Keratinocyte (primary cell): Measurements from ENCODE around the gene EMX2.

ENCODE experiments used
- EZH2 ChIP-seq: IDR thresholded peaks from one replicate; pipeline ENCODE4 v1.6.1; 2012; ENCODE audit warnings: inconsistent platforms, mild to moderate bottlenecking, low read length, moderate library complexity
- TF ChIP-seq, protein P1 (sequence below), 3 experiments: IDR thresholded peaks in 1 of 3; conservative IDR thresholded peaks in 1 of 3; optimal IDR thresholded peaks in 1 of 3; 2 replicates in 2 of 3; 3 replicates in 1 of 3; pipeline versions ENCODE3 to v1.5.1; 2011; ENCODE audit warnings: low read length in 3 of 3, mild to moderate bottlenecking in 3 of 3, moderate library complexity in 2 of 3, control low read depth in 1 of 3, inconsistent platforms in 1 of 3; ENCODE audit not compliant: insufficient read depth in 2 of 3; ENCODE audit errors: extremely low read depth in 1 of 3

DNA sequence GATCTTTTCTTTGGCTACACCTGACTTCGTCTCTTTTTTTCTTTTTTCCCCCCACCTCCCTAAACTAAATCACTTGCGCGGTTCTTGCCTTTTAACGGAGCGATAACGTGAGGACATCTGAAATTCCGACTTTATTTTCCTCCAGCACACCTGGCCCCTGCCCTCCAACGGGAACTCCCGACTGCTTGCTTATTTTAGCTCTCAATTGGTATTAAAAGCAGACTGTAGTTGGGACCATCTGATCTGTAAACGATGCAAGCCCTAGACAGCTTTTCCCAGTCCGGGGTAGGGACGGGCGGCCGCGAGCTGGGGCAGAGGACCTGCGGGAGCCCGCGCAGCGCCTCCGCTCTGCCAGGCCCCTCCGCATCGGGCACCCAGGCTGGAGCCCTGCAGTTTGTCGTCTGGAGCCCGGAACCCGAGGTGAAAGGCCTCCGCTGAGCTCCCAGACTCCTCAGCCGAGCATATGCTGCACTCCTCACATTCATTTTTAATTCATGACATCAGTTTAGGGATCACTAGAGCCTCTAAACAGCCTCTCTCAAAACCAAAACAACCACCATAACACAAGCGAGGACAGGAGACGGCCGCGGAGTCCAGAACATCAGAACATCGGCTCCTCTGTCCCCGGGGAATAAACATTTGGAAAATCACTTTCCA, 10.0 kb upstream of the EMX2 start:
- TF ChIP-seq, protein P1, sequence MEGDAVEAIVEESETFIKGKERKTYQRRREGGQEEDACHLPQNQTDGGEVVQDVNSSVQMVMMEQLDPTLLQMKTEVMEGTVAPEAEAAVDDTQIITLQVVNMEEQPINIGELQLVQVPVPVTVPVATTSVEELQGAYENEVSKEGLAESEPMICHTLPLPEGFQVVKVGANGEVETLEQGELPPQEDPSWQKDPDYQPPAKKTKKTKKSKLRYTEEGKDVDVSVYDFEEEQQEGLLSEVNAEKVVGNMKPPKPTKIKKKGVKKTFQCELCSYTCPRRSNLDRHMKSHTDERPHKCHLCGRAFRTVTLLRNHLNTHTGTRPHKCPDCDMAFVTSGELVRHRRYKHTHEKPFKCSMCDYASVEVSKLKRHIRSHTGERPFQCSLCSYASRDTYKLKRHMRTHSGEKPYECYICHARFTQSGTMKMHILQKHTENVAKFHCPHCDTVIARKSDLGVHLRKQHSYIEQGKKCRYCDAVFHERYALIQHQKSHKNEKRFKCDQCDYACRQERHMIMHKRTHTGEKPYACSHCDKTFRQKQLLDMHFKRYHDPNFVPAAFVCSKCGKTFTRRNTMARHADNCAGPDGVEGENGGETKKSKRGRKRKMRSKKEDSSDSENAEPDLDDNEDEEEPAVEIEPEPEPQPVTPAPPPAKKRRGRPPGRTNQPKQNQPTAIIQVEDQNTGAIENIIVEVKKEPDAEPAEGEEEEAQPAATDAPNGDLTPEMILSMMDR (optimal IDR thresholded peaks at IDR 0.05 in 1 of 3, IDR thresholded peaks at IDR 0.05 in 1 of 3, conservative IDR thresholded peaks at IDR 0.05 in 1 of 3; ENCODE audit: extremely low read depth in 1 of 3, insufficient read depth in 2 of 3, low read length in 3 of 3), result no peak
- TF ChIP-seq EZH2, result no peak
